Ishikawa (cell line): ENCODE measurements around the gene WNT7A.

ENCODE experiments used
- CEBPB ChIP-seq: IDR thresholded peaks from 2 replicates; pipeline ENCODE4 v1.6.1; 2012
- CREB1 ChIP-seq: IDR thresholded peaks from 2 replicates; pipeline ENCODE4 v1.6.1; 2012; ENCODE audit warnings: low read depth
- EGR1 ChIP-seq: IDR thresholded peaks from 2 replicates; pipeline ENCODE4 v1.6.1; 2012
- EP300 ChIP-seq: IDR thresholded peaks from 2 replicates; pipeline ENCODE4 v1.6.1; 2012; ENCODE audit warnings: borderline replicate concordance
- FOXM1 ChIP-seq: IDR thresholded peaks from 2 replicates; pipeline ENCODE4 v1.6.1; 2012; ENCODE audit warnings: low read depth, borderline replicate concordance
- NFIC ChIP-seq: IDR thresholded peaks from 2 replicates; pipeline ENCODE4 v1.6.1; 2012
- RAD21 ChIP-seq: IDR thresholded peaks from 2 replicates; pipeline ENCODE4 v1.6.1; 2012; ENCODE audit warnings: low read depth
- TAF1 ChIP-seq: IDR thresholded peaks from 2 replicates; pipeline ENCODE4 v1.6.1; 2012; ENCODE audit warnings: low read depth, mild to moderate bottlenecking
- TCF12 ChIP-seq: IDR thresholded peaks from 2 replicates; pipeline ENCODE4 v1.6.1; 2012; ENCODE audit warnings: low read depth
- TEAD4 ChIP-seq: IDR thresholded peaks from 2 replicates; pipeline ENCODE4 v1.6.1; 2012
- USF1 ChIP-seq: IDR thresholded peaks from 2 replicates; pipeline ENCODE4 v1.6.1; 2012
- YY1 ChIP-seq: IDR thresholded peaks from 2 replicates; pipeline ENCODE4 v1.6.1; 2012; ENCODE audit warnings: low read depth
- ZBTB7A ChIP-seq: IDR thresholded peaks from 2 replicates; pipeline ENCODE4 v1.6.1; 2012; ENCODE audit warnings: low read depth
- TF ChIP-seq, protein P1 (sequence below): IDR thresholded peaks from 2 replicates; pipeline ENCODE4 v1.6.1; 2012
- TF ChIP-seq, protein P2 (sequence below): IDR thresholded peaks from 2 replicates; pipeline ENCODE4 v1.6.1; 2012; ENCODE audit warnings: low read depth, mild to moderate bottlenecking

Gene WNT7A

GRCh38 chr3:13843351-13843750 is 36.5 kb downstream of the WNT7A start:
- TF ChIP-seq ZBTB7A (no peak), EP300 (no peak), USF1 (no peak), TCF12 (no peak), RAD21 (no peak), CEBPB (no peak)
- TF ChIP-seq, protein P1, sequence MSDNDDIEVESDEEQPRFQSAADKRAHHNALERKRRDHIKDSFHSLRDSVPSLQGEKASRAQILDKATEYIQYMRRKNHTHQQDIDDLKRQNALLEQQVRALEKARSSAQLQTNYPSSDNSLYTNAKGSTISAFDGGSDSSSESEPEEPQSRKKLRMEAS = no peak

- TF ChIP-seq YY1 (no peak), CEBPB (no peak), TCF12 (no peak), ZBTB7A (no peak), USF1 (no peak), CREB1 (no peak), EP300 (no peak), TAF1 (no peak), EGR1 (no peak), RAD21 (no peak), TEAD4 (no peak)
- TF ChIP-seq, protein P1 = no peak
These were observed 37.6 kb downstream of the WNT7A start for GRCh38 chr3:13842226-13842625.

GRCh38 chr3:13841826-13842225 is 38.0 kb downstream of the WNT7A start:
- TF ChIP-seq TAF1 (no peak), USF1 (no peak), EGR1 (no peak), TCF12 (no peak), FOXM1 (no peak), YY1 (no peak), RAD21 (no peak), EP300 (no peak), CREB1 (no peak), TEAD4 (no peak), ZBTB7A (no peak)
- TF ChIP-seq, protein P2, sequence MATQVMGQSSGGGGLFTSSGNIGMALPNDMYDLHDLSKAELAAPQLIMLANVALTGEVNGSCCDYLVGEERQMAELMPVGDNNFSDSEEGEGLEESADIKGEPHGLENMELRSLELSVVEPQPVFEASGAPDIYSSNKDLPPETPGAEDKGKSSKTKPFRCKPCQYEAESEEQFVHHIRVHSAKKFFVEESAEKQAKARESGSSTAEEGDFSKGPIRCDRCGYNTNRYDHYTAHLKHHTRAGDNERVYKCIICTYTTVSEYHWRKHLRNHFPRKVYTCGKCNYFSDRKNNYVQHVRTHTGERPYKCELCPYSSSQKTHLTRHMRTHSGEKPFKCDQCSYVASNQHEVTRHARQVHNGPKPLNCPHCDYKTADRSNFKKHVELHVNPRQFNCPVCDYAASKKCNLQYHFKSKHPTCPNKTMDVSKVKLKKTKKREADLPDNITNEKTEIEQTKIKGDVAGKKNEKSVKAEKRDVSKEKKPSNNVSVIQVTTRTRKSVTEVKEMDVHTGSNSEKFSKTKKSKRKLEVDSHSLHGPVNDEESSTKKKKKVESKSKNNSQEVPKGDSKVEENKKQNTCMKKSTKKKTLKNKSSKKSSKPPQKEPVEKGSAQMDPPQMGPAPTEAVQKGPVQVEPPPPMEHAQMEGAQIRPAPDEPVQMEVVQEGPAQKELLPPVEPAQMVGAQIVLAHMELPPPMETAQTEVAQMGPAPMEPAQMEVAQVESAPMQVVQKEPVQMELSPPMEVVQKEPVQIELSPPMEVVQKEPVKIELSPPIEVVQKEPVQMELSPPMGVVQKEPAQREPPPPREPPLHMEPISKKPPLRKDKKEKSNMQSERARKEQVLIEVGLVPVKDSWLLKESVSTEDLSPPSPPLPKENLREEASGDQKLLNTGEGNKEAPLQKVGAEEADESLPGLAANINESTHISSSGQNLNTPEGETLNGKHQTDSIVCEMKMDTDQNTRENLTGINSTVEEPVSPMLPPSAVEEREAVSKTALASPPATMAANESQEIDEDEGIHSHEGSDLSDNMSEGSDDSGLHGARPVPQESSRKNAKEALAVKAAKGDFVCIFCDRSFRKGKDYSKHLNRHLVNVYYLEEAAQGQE = no peak
- TF ChIP-seq, protein P1 = no peak

GRCh38 chr3:13841141-13841540 is 38.7 kb downstream of the WNT7A start:
- no peak for TF ChIP-seq RAD21
- no peak for TF ChIP-seq EP300
- no peak for TF ChIP-seq ZBTB7A
- TF ChIP-seq CREB1 = no peak

DNA sequence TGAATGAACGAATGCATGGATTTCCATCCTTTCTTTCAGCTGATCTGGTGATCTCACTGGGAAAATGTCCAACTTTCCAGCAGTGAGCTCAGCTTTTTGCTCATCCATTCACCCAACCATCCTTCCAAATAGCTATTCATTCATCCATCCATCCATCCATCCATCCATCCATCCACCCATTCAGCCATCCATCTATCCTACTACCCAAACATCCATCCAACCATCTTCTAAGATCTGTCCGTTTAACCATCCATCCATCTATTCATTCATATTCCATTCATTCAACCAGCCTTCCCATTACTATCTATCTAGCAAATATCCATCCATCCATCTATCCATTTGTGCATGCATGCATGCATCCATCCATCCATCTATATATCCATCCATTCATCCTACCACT is 39.4 kb downstream of the WNT7A start:
- TF ChIP-seq ZBTB7A (no peak), CREB1 (no peak), FOXM1 (no peak), TCF12 (no peak)
- TF ChIP-seq, protein P1 = no peak

GRCh38 chr3:13839726-13840340 is 40.0 kb downstream of the WNT7A start:
- no peak for TF ChIP-seq USF1
- no peak for TF ChIP-seq CEBPB
- no peak for TF ChIP-seq FOXM1
- TF ChIP-seq, protein P1 = no peak
- TF ChIP-seq, protein P2 = no peak
- TF ChIP-seq EP300 = no peak
- TF ChIP-seq NFIC = no peak
- TF ChIP-seq EGR1 = no peak
